AG04450 (cell line): ENCODE results near the gene DEFB112. TPM values are rescaled to one million over a fixed set of nuclear protein-coding genes. Genes with fewer than 3 reads are reported as not detected.

Experiments
- CTCF ChIA-PET: fragments of 300-600, 350-600 bp; formaldehyde crosslinking; extraction: SDS; loops from one replicate; lab custom pipeline; 2022; ENCODE audit warnings: antibody characterized with exemption, inconsistent platforms; lab: Charles Lee
- POLR2A ChIA-PET: fragments of 350-600 bp; formaldehyde crosslinking; extraction: SDS; loops from one replicate; lab custom pipeline; 2021; ENCODE audit warnings: antibody characterized with exemption, inconsistent platforms; lab: Yijun Ruan, JAX
- DNase-seq: peaks from one replicate; pipeline ENCODE4 v3.0.0-alpha.2; 2011; ENCODE audit warnings: low read depth, low spot score
- H3K27ac ChIP-seq: one replicate; pipeline ENCODE4 v1.5.1; 2012; ENCODE audit warnings: low read depth, low read length, control low read depth
- H3K27me3 ChIP-seq: one replicate; pipeline ENCODE4 v1.6.0; 2012; ENCODE audit warnings: low read length; ENCODE audit not compliant: control insufficient read depth, insufficient read depth
- H3K4me3 ChIP-seq: 2 replicates; pipeline ENCODE4 v1.5.1; 2011; ENCODE audit warnings: mild to moderate bottlenecking, low read depth, low read length, control low read depth
- H3K9me3 ChIP-seq: 2 replicates; pipeline ENCODE4 v1.5.1; 2012; ENCODE audit warnings: low read length; ENCODE audit not compliant: control insufficient read depth, insufficient read depth
- CTCF ChIP-seq: IDR thresholded peaks from 2 replicates; pipeline ENCODE4 v1.5.1; 2011; ENCODE audit warnings: low read depth, low read length, control low read depth, inconsistent platforms
- polyA plus RNA-seq: library from polyadenylated mRNA; depleted of rRNA; stranded (reverse); fragments of >200 nt; gene quantifications from 2 replicates; pipeline ENCODE4 v1.2.3, GENCODE V29; 2011

The DEFB112 gene
- polyA plus RNA-seq, 1 experiment: not detected

DNA sequence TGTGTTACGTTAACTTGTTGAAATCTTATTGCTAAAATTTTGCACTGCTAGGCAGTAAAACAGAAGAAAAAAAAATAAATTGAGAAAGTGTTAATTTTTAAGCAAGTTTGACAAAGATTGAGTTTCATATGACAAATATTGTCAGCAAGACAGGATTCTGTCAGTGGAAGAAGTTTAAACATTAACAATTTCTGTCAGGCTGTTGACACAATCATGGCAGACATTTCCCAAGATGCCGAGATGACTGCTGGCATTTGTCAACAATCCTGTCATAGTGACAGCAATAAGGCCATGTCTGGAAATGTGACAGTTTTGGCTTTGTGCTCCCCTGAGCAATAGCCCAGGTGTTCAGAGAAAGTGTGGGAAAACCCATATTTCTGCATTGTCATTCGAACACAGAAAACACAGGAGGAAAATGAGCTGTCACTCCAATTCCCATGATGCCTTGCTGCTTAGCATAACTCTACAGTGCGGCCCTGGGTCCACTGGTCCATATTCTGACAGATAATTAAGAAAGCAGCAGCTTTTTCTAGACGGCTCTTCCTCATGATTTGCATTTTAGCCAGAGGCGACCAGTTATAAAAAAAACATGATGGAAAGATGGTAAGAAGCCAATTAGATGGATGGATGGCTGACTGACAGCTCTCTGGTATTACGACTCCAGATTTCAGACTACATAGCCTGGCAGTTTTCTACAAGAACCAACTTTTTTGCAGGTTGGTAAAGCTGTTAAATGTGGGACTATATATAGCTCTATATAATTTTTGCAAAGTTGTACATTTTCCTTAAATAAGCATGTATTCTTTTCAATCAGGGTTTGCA is 43.6 kb upstream of the DEFB112 start:
- Histone ChIP-seq H3K27ac (no peak overlapping the region), H3K9me3 (no peaks in the 10 kb centered on the region), H3K27me3 (no peaks in the 10 kb centered on the region), H3K4me3 (no peak overlapping the region)
- ChIA-PET CTCF (no interaction called here), POLR2A (no interaction called here)
- no peak for TF ChIP-seq CTCF
- no peak for DNase-seq

DNA sequence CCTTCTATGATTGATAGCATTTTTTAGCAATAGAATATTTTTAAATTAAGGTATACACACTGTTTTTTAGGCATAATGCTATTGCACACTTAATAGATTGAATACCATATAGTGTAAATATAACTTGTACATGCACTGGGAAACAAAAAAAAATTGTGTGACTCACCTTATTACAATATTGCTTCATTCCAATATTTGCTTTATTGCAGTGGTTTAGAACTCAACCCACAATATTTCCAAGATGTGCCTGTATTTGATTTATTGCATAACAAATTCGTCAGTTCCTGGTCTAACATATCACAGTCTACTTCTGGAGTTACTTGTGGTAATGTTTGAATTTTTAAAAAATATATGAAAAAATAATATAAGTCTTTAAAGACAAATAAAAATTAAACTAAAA is 41.9 kb upstream of the DEFB112 start:
- Histone ChIP-seq H3K9me3 (no peaks in the 10 kb centered on the region), H3K4me3 (no peak overlapping the region), H3K27me3 (no peaks in the 10 kb centered on the region), H3K27ac (no peak overlapping the region)
- TF ChIP-seq CTCF: no peak
- POLR2A ChIA-PET: no interaction called here
- CTCF ChIA-PET: no interaction called here
- DNase-seq: no peak

- no peaks in the 10 kb centered on the region for H3K27me3 ChIP-seq
- POLR2A ChIA-PET: no interaction called here
- CTCF ChIA-PET: interaction anchor here (0.6 kb wide), 1 partner anchor 547 kb away, joined by 3 read pairs; no protein-coding TSS in a partner anchor
- no peak for DNase-seq
- TF ChIP-seq CTCF: no peak
- H3K4me3 ChIP-seq: no peak overlapping the region
- H3K27ac ChIP-seq: no peak overlapping the region
- H3K9me3 ChIP-seq: no peaks in the 10 kb centered on the region
Measured at GRCh38 chr6:50089911-50090310, 40.2 kb upstream of the DEFB112 start.

- POLR2A ChIA-PET: no interaction called here
- peak; percentile 46 for TF ChIP-seq CTCF
- Histone ChIP-seq H3K27me3 (no peaks in the 10 kb centered on the region), H3K9me3 (no peaks in the 10 kb centered on the region), H3K27ac (no peak overlapping the region), H3K4me3 (no peak overlapping the region)
- DNase-seq: peak; percentile 59
- CTCF ChIA-PET: interaction anchor here (1.1 to 1.5 kb wide), 2 partner anchors 41 to 44 kb away, joined by 4 to 9 read pairs; no protein-coding TSS in a partner anchor
Measured at GRCh38 chr6:50087231-50087954, 37.7 kb upstream of the DEFB112 start.

- Histone ChIP-seq H3K9me3 (no peaks in the 10 kb centered on the region), H3K27me3 (no peaks in the 10 kb centered on the region), H3K27ac (no peak overlapping the region), H3K4me3 (no peak overlapping the region)
- no peak for DNase-seq
- no peak for TF ChIP-seq CTCF
- POLR2A ChIA-PET: no interaction called here
- CTCF ChIA-PET: interaction anchor here (0.5 kb wide), 1 partner anchor 742 kb away, joined by 3 read pairs; no protein-coding TSS in a partner anchor
Measured at GRCh38 chr6:50077385-50077784, 27.7 kb upstream of the DEFB112 start.
